ENCODE results near the gene PRKRA.

Gene PRKRA

GRCh38 chr2:178469219-178469849 is 18.4 kb upstream of the PRKRA start:
- no peaks in the 10 kb centered on the region for H3K9me3 ChIP-seq (ENCODE audit: insufficient read depth, low read depth, low read length)
- H3K4me1 ChIP-seq (ENCODE audit: insufficient read depth, low read length, poor library complexity, severe bottlenecking), result no peaks in the 10 kb centered on the region
- no peak overlapping the region for H3K4me3 ChIP-seq (ENCODE audit: low read length, poor library complexity, severe bottlenecking)
- 0 out of 2 replicates have a peak, but pooled peaks cover 4% of the 10 kb centered on the region for H3K79me2 ChIP-seq (ENCODE audit: insufficient read depth, low read length)
- H4K20me1 ChIP-seq (ENCODE audit: insufficient read depth, low read length, poor library complexity, severe bottlenecking), result no peaks in the 10 kb centered on the region
- H3K4me2 ChIP-seq (ENCODE audit: low read depth, low read length, poor library complexity, severe bottlenecking), result no peak overlapping the region
- TF ChIP-seq CTCF (conservative IDR thresholded peaks at IDR 0.05; ENCODE audit: low read length), result no peak
- no peak for TF ChIP-seq EZH2phosphoT487 (IDR thresholded peaks at IDR 0.05; ENCODE audit: borderline replicate concordance)
- H3K9ac ChIP-seq (ENCODE audit: low read depth, low read length, poor library complexity, severe bottlenecking), result no peak overlapping the region
- H3K36me3 ChIP-seq (ENCODE audit: insufficient read depth, low read length), result peaks cover 8% of the 10 kb centered on the region; the same call in 1 of the 2 replicates
- no peaks in the 10 kb centered on the region for H3K27me3 ChIP-seq (ENCODE audit: insufficient read depth, low read length, poor library complexity, severe bottlenecking)
- H3F3A ChIP-seq (ENCODE audit: low read depth), result no peaks in the 10 kb centered on the region
- no peak overlapping the region for H2AFZ ChIP-seq (ENCODE audit: low read length)
- H3K9me2 ChIP-seq (replicated peaks; ENCODE audit: low read depth, low read length), result no peaks in the 10 kb centered on the region

GRCh38 chr2:178457390-178457886 is 6.5 kb upstream of the PRKRA start:
- no peaks in the 10 kb centered on the region for H3K27me3 ChIP-seq (ENCODE audit: insufficient read depth, low read length, poor library complexity, severe bottlenecking)
- H3K79me2 ChIP-seq (ENCODE audit: insufficient read depth, low read length), result peaks cover under 1% of the 10 kb centered on the region; the same call in 1 of the 2 replicates
- H3K4me2 ChIP-seq (ENCODE audit: low read depth, low read length, poor library complexity, severe bottlenecking), result no peak overlapping the region
- H3K4me1 ChIP-seq (ENCODE audit: insufficient read depth, low read length, poor library complexity, severe bottlenecking), result peaks cover 5% of the 10 kb centered on the region
- no peak for TF ChIP-seq CTCF (conservative IDR thresholded peaks at IDR 0.05; ENCODE audit: low read length)
- no peak for TF ChIP-seq EZH2phosphoT487 (IDR thresholded peaks at IDR 0.05; ENCODE audit: borderline replicate concordance)
- H3K36me3 ChIP-seq (ENCODE audit: insufficient read depth, low read length), result no peaks in the 10 kb centered on the region
- H4K20me1 ChIP-seq (ENCODE audit: insufficient read depth, low read length, poor library complexity, severe bottlenecking), result no peaks in the 10 kb centered on the region
- no peaks in the 10 kb centered on the region for H3F3A ChIP-seq (ENCODE audit: low read depth)
- no peak overlapping the region for H2AFZ ChIP-seq (ENCODE audit: low read length)
- H3K9me2 ChIP-seq (replicated peaks; ENCODE audit: low read depth, low read length), result no peaks in the 10 kb centered on the region
- no peaks in the 10 kb centered on the region for H3K9me3 ChIP-seq (ENCODE audit: insufficient read depth, low read depth, low read length)
- H3K9ac ChIP-seq (ENCODE audit: low read depth, low read length, poor library complexity, severe bottlenecking), result no peak overlapping the region
- H3K4me3 ChIP-seq (ENCODE audit: low read length, poor library complexity, severe bottlenecking), result no peak overlapping the region

- H3F3A ChIP-seq (ENCODE audit: low read depth), result no peaks in the 10 kb centered on the region
Observed at GRCh38 chr2:178455947-178456346, 5.0 kb upstream of the PRKRA start.

More at GRCh38 chr2:178455947-178456346, 5.0 kb upstream of the PRKRA start:
- Histone ChIP-seq H2AFZ (ENCODE audit: low read length) (no peak overlapping the region), H3K36me3 (ENCODE audit: insufficient read depth, low read length) (no peaks in the 10 kb centered on the region), H3K9me3 (ENCODE audit: insufficient read depth, low read depth, low read length) (no peaks in the 10 kb centered on the region), H4K20me1 (ENCODE audit: insufficient read depth, low read length, poor library complexity, severe bottlenecking) (no peaks in the 10 kb centered on the region), H3K9me2 (replicated peaks; ENCODE audit: low read depth, low read length) (no peaks in the 10 kb centered on the region), H3K4me1 (ENCODE audit: insufficient read depth, low read length, poor library complexity, severe bottlenecking) (peaks cover 9% of the 10 kb centered on the region), H3K4me3 (ENCODE audit: low read length, poor library complexity, severe bottlenecking) (no peak overlapping the region), H3K27me3 (ENCODE audit: insufficient read depth, low read length, poor library complexity, severe bottlenecking) (no peaks in the 10 kb centered on the region), H3K9ac (ENCODE audit: low read depth, low read length, poor library complexity, severe bottlenecking) (no peak overlapping the region), H3K79me2 (ENCODE audit: insufficient read depth, low read length) (peaks cover 12% of the 10 kb centered on the region; the same call in 1 of the 2 replicates), H3K4me2 (ENCODE audit: low read depth, low read length, poor library complexity, severe bottlenecking) (no peak overlapping the region)
- no peak for TF ChIP-seq EZH2phosphoT487 (IDR thresholded peaks at IDR 0.05; ENCODE audit: borderline replicate concordance)
- no peak for TF ChIP-seq CTCF (conservative IDR thresholded peaks at IDR 0.05; ENCODE audit: low read length)
